Measurements from ENCODE around the gene DRG2.

DNA sequence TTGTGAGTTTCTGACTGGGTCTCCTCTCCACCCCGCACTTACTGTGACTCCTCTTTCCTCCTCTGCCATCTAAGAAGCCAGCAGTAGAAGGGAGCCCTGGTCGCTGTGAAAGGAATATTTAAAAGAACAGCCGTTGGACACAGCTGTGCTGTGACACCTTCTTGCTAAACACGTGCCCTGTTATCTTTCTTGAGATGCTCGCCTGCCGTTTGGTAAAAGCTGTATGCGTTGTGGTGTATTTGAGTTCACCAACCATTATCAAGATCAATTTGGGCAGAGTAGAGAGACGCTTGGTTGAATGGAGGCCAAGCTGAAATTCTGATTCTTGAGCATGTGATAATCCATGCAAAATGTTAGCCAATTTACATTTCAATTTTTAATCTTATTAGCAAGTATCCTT, 44.8 kb upstream of the DRG2 start:
- no peak for TF ChIP-seq FOXP4 (CRISPR knock-in tag; IDR thresholded peaks at IDR 0.05)
- TF ChIP-seq ISL2 (CRISPR knock-in tag; IDR thresholded peaks at IDR 0.05) = no peak
- TF ChIP-seq SIN3B (IDR thresholded peaks at IDR 0.05; ENCODE audit: low read length) = no peak
- TF ChIP-seq POLR2A (IDR thresholded peaks at IDR 0.05; ENCODE audit: insufficient read depth in 1 of 2, low read depth in 2 of 2, low read length in 2 of 2) = no peak
- TF ChIP-seq MED1 (CRISPR knock-in tag; IDR thresholded peaks at IDR 0.05) = no peak
- TF ChIP-seq, protein P1, sequence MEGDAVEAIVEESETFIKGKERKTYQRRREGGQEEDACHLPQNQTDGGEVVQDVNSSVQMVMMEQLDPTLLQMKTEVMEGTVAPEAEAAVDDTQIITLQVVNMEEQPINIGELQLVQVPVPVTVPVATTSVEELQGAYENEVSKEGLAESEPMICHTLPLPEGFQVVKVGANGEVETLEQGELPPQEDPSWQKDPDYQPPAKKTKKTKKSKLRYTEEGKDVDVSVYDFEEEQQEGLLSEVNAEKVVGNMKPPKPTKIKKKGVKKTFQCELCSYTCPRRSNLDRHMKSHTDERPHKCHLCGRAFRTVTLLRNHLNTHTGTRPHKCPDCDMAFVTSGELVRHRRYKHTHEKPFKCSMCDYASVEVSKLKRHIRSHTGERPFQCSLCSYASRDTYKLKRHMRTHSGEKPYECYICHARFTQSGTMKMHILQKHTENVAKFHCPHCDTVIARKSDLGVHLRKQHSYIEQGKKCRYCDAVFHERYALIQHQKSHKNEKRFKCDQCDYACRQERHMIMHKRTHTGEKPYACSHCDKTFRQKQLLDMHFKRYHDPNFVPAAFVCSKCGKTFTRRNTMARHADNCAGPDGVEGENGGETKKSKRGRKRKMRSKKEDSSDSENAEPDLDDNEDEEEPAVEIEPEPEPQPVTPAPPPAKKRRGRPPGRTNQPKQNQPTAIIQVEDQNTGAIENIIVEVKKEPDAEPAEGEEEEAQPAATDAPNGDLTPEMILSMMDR (CRISPR knock-in tag; IDR thresholded peaks at IDR 0.05) = no peak
- no peak for TF ChIP-seq NFE2L1 (CRISPR knock-in tag; IDR thresholded peaks at IDR 0.05; ENCODE audit: borderline replicate concordance)
- TF ChIP-seq CEBPB (IDR thresholded peaks at IDR 0.05; ENCODE audit: borderline replicate concordance, low read depth, low read length) = no peak
- no peak for TF ChIP-seq PBX3 (CRISPR knock-in tag; IDR thresholded peaks at IDR 0.05; ENCODE audit: borderline replicate concordance)
- TF ChIP-seq ZNF576 (CRISPR knock-in tag; IDR thresholded peaks at IDR 0.05) = no peak
- TF ChIP-seq, protein P2, sequence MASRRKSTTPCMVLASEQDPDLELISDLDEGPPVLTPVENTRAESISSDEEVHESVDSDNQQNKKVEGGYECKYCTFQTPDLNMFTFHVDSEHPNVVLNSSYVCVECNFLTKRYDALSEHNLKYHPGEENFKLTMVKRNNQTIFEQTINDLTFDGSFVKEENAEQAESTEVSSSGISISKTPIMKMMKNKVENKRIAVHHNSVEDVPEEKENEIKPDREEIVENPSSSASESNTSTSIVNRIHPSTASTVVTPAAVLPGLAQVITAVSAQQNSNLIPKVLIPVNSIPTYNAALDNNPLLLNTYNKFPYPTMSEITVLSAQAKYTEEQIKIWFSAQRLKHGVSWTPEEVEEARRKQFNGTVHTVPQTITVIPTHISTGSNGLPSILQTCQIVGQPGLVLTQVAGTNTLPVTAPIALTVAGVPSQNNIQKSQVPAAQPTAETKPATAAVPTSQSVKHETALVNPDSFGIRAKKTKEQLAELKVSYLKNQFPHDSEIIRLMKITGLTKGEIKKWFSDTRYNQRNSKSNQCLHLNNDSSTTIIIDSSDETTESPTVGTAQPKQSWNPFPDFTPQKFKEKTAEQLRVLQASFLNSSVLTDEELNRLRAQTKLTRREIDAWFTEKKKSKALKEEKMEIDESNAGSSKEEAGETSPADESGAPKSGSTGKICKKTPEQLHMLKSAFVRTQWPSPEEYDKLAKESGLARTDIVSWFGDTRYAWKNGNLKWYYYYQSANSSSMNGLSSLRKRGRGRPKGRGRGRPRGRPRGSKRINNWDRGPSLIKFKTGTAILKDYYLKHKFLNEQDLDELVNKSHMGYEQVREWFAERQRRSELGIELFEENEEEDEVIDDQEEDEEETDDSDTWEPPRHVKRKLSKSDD (CRISPR knock-in tag; IDR thresholded peaks at IDR 0.05; ENCODE audit: low read depth) = no peak
- TF ChIP-seq REXO4 (CRISPR knock-in tag; IDR thresholded peaks at IDR 0.05; ENCODE audit: borderline replicate concordance) = no peak

All from HepG2 (cell line).